IMR-90 (cell line): Measurements from ENCODE around the gene TEX22. TPM values are rescaled to one million over a fixed set of nuclear protein-coding genes. Genes with fewer than 3 reads are reported as not detected.

Experiments used
- ATAC-seq: fragments of 200-7000 bp; cut with Tn5 transposase; 2 replicates; pipeline ENCODE4 v1.9.1; 2020; ENCODE audit warnings: low read depth, mild to moderate bottlenecking, moderate library complexity
- BruUV-seq: library from RNA; stranded (reverse); fragments of 400-500 nt; replicated peaks from 2 replicates; lab custom pipeline; 2021; lab: Mats Ljungman, UMichigan
- CTCF ChIA-PET: fragments of 300-600 bp; formaldehyde crosslinking; extraction: SDS; loops from one replicate; lab custom pipeline; 2021; ENCODE audit warnings: antibody characterized with exemption; lab: Yijun Ruan, JAX
- POLR2A ChIA-PET: fragments of 300-600 bp; sonication (Branson Sonifier 250); formaldehyde crosslinking; loops from one replicate; lab custom pipeline; 2022; ENCODE audit warnings: antibody characterized with exemption; ENCODE audit not compliant: unreplicated experiment; lab: Charles Lee
- DNase-seq: peaks from one replicate; pipeline ENCODE4 v3.0.0; 2013
- H2AFZ ChIP-seq: replicated peaks from 2 replicates; pipeline ENCODE3; 2013; ENCODE audit warnings: low read length, mild to moderate bottlenecking; ENCODE audit not compliant: poor library complexity
- H2AK5ac ChIP-seq: 2 replicates; pipeline ENCODE4 v1.6.1; 2013; ENCODE audit warnings: low read depth, low read length, inconsistent platforms
- H2AK9ac ChIP-seq: replicated peaks from 2 replicates; pipeline ENCODE3; 2013; ENCODE audit warnings: mild to moderate bottlenecking, low read depth, low read length, moderate library complexity; ENCODE audit not compliant: poor library complexity
- H2BK120ac ChIP-seq: 2 replicates; pipeline ENCODE4 v1.6.1; 2013; ENCODE audit warnings: low read depth, low read length, inconsistent platforms
- H2BK15ac ChIP-seq: 3 replicates; pipeline ENCODE4 v1.6.1; 2013; ENCODE audit warnings: low read depth, low read length, inconsistent platforms
- H2BK20ac ChIP-seq: 2 replicates; pipeline ENCODE4 v1.6.1; 2013; ENCODE audit warnings: low read depth, mild to moderate bottlenecking, inconsistent platforms, low read length, moderate library complexity
- H2BK5ac ChIP-seq: 2 replicates; pipeline ENCODE4 v1.6.1; 2013; ENCODE audit warnings: mild to moderate bottlenecking, low read depth, low read length, inconsistent platforms; ENCODE audit not compliant: poor library complexity, severe bottlenecking
- H3K14ac ChIP-seq: replicated peaks from 2 replicates; pipeline ENCODE4 v1.6.1; 2013; ENCODE audit warnings: low read depth, low read length, inconsistent platforms
- H3K18ac ChIP-seq: 2 replicates; pipeline ENCODE4 v1.6.1; 2013; ENCODE audit warnings: low read depth, low read length, control low read depth
- H3K23ac ChIP-seq: 2 replicates; pipeline ENCODE4 v1.6.1; 2013; ENCODE audit warnings: low read depth, low read length, inconsistent platforms
- H3K27ac ChIP-seq: 2 replicates; pipeline ENCODE4 v1.5.1; 2013; ENCODE audit warnings: mild to moderate bottlenecking, control low read depth, low read length; ENCODE audit not compliant: insufficient read depth
- H3K27me3 ChIP-seq: 2 replicates; pipeline ENCODE4 v1.6.1; 2013; ENCODE audit warnings: low read length; ENCODE audit not compliant: control insufficient read depth, insufficient read depth
- H3K36me3 ChIP-seq: 2 replicates; pipeline ENCODE4 v1.6.1; 2013; ENCODE audit warnings: low read length, mixed read lengths; ENCODE audit not compliant: control insufficient read depth, insufficient read depth
- H3K4ac ChIP-seq: 2 replicates; pipeline ENCODE4 v1.6.1; 2013; ENCODE audit warnings: low read depth, low read length, inconsistent platforms
- H3K4me1 ChIP-seq: 2 replicates; pipeline ENCODE4 v1.6.1; 2013; ENCODE audit warnings: low read length, mixed read lengths; ENCODE audit not compliant: control insufficient read depth, insufficient read depth
- H3K4me2 ChIP-seq: 2 replicates; pipeline ENCODE4 v1.6.1; 2013; ENCODE audit warnings: low read depth, mild to moderate bottlenecking, control low read depth, low read length, moderate library complexity
- H3K4me3 ChIP-seq: 2 replicates; pipeline ENCODE4 v1.5.1; 2013; ENCODE audit warnings: low read depth, mild to moderate bottlenecking, control low read depth, low read length, moderate library complexity; ENCODE audit not compliant: insufficient read depth
- H3K56ac ChIP-seq: 2 replicates; pipeline ENCODE4 v1.6.1; 2013; ENCODE audit warnings: low read length, inconsistent platforms; ENCODE audit not compliant: insufficient read depth; ENCODE audit errors: extremely low read depth
- H3K79me1 ChIP-seq, 2 experiments: 2 replicates each; pipeline ENCODE4 v1.6.1; 2013; ENCODE audit warnings: low read length in 2 of 2, inconsistent platforms in 1 of 2, low read depth in 1 of 2
- H3K9ac ChIP-seq: 2 replicates; pipeline ENCODE4 v1.6.1; 2013; ENCODE audit warnings: low read depth, low read length, control low read depth
- H3K9me1 ChIP-seq: 2 replicates; pipeline ENCODE4 v1.6.1; 2013; ENCODE audit warnings: low read length, inconsistent platforms; ENCODE audit not compliant: insufficient read depth
- H3K9me3 ChIP-seq: 2 replicates; pipeline ENCODE4 v1.6.1; 2013; ENCODE audit warnings: low read length; ENCODE audit not compliant: control insufficient read depth, insufficient read depth
- H4K20me1 ChIP-seq: 2 replicates; pipeline ENCODE4 v1.6.1; 2013; ENCODE audit warnings: low read length, inconsistent platforms; ENCODE audit not compliant: insufficient read depth
- H4K5ac ChIP-seq: 2 replicates; pipeline ENCODE4 v1.6.1; 2013; ENCODE audit warnings: mild to moderate bottlenecking, low read depth, low read length, control low read depth
- H4K8ac ChIP-seq, 2 experiments: 2 replicates each; pipeline ENCODE4 v1.6.1; 2013; ENCODE audit warnings: low read depth in 2 of 2, low read length in 2 of 2, control low read depth in 1 of 2, inconsistent platforms in 1 of 2
- H4K91ac ChIP-seq: 2 replicates; pipeline ENCODE4 v1.6.1; 2013; ENCODE audit warnings: low read depth, low read length, inconsistent platforms; ENCODE audit not compliant: insufficient read depth
- BHLHE40 ChIP-seq: fragments of 150-350 bp; IDR thresholded peaks from 2 replicates; pipeline ENCODE4 v1.6.1; 2016; ENCODE audit warnings: mild to moderate bottlenecking, low read depth, low read length
- CEBPB ChIP-seq: IDR thresholded peaks from 2 replicates; pipeline ENCODE4 v1.6.1; 2012; ENCODE audit warnings: low read depth, low read length, improper control_type of control experiment
- CHD1 ChIP-seq: IDR thresholded peaks from 2 replicates; pipeline ENCODE4 v1.6.1; 2012; ENCODE audit warnings: low read depth, low read length, improper control_type of control experiment
- FOS ChIP-seq: fragments of 150-350 bp; IDR thresholded peaks from 2 replicates; pipeline ENCODE4 v1.6.1; 2016; ENCODE audit warnings: low read depth, low read length
- MAFK ChIP-seq: IDR thresholded peaks from 2 replicates; pipeline ENCODE4 v1.6.1; 2012; ENCODE audit warnings: low read depth, low read length, improper control_type of control experiment
- MAZ ChIP-seq: IDR thresholded peaks from 2 replicates; pipeline ENCODE4 v1.6.1; 2012; ENCODE audit warnings: low read depth, mild to moderate bottlenecking, low read length, improper control_type of control experiment, moderate library complexity, borderline replicate concordance
- MXI1 ChIP-seq: IDR thresholded peaks from 2 replicates; pipeline ENCODE4 v1.6.1; 2012; ENCODE audit warnings: low read depth, mild to moderate bottlenecking, low read length, moderate library complexity, borderline replicate concordance
- NFE2L2 ChIP-seq: fragments of 150-350 bp; IDR thresholded peaks from 2 replicates; pipeline ENCODE4 v1.6.1; 2016; ENCODE audit warnings: low read depth, mild to moderate bottlenecking, low read length
- POLR2A ChIP-seq: IDR thresholded peaks from 2 replicates; pipeline ENCODE4 v1.6.1; 2012; ENCODE audit warnings: mild to moderate bottlenecking, low read depth, low read length
- RAD21 ChIP-seq: IDR thresholded peaks from 2 replicates; pipeline ENCODE4 v1.6.1; 2012; ENCODE audit warnings: low read length, improper control_type of control experiment
- RCOR1 ChIP-seq: IDR thresholded peaks from 2 replicates; pipeline ENCODE4 v1.6.1; 2012; ENCODE audit warnings: mild to moderate bottlenecking, low read length, improper control_type of control experiment; ENCODE audit not compliant: insufficient replicate concordance
- RFX5 ChIP-seq: IDR thresholded peaks from 2 replicates; pipeline ENCODE4 v1.8.0; 2012; ENCODE audit warnings: low read depth, mild to moderate bottlenecking, low read length, moderate library complexity
- WGBS, 2 experiments: methylation state at CpG; one replicate each; pipeline versions ENCODE4 v1.1.5 to v1.1.7; 2013; ENCODE audit warnings: missing lambda C conversion rate in 2 of 2; ENCODE audit not compliant: insufficient read length in 1 of 2; ENCODE audit errors: extremely low coverage in 2 of 2; 5-methylcytosine and 5-hydroxymethylcytosine counted together
- dilution Hi-C: fragments of 300-500 bp; cut with HindIII; formaldehyde crosslinking; loops from one replicate; pipeline ENCODE4 v1.14.3; 2018; ENCODE audit warnings: low sequenced_read_pairs; ENCODE audit not compliant: unreplicated experiment
- in situ Hi-C: fragments of 300-500 bp; cut with MboI; formaldehyde crosslinking; loops from 3 replicates; pipeline ENCODE4 v1.14.3; 2019; ENCODE audit warnings: low sequenced_read_pairs, inconsistent platforms, mixed read lengths
- intact Hi-C: fragments of 100-400 bp; cut with micrococcal nuclease; formaldehyde crosslinking; loops from 2 replicates; pipeline ENCODE4 v1.10.0; 2022
- polyA plus RNA-seq, 3 experiments: library from polyadenylated mRNA; depleted of rRNA; stranded (reverse); fragments of >200 nt; gene quantifications; 2 replicates each; pipeline ENCODE4 v1.2.3, GENCODE V29; 2012; ENCODE audit warnings: low replicate concordance in 1 of 3
- total RNA-seq: library from RNA; depleted of rRNA; stranded (reverse); fragments of >200 nt; gene quantifications from 2 replicates; pipeline ENCODE4 v1.2.3, GENCODE V29; 2012
- TF ChIP-seq, protein P1 (sequence below): conservative IDR thresholded peaks from 2 replicates; pipeline ENCODE4 v1.5.1; 2012; ENCODE audit warnings: mild to moderate bottlenecking, low read depth, low read length, improper control_type of control experiment
- TF ChIP-seq, protein P2 (sequence below): fragments of 150-350 bp; IDR thresholded peaks from 2 replicates; pipeline ENCODE4 v1.6.1; 2016; ENCODE audit warnings: low read depth, mild to moderate bottlenecking, low read length, moderate library complexity, borderline replicate concordance
- TF ChIP-seq, protein P3 (sequence below): fragments of 150-350 bp; IDR thresholded peaks from 2 replicates; pipeline ENCODE4 v1.6.1; 2017; ENCODE audit warnings: mild to moderate bottlenecking, antibody characterized with exemption, low read length, low read depth

The TEX22 gene
- total and polyA plus RNA-seq, 2 of the 4 experiments (the other 2 are of a cell fraction) = 0.10 to 0.18 TPM

- H2BK15ac ChIP-seq = no peak overlapping the region
- no peak overlapping the region for H3K4me2 ChIP-seq
- no peak overlapping the region for H3K56ac ChIP-seq
- no peak overlapping the region for H3K4ac ChIP-seq
- H3K27me3 ChIP-seq = no peaks in the 10 kb centered on the region
- intact Hi-C loops (no loop called here), dilution Hi-C loops (no loop called here), in situ Hi-C loops (no loop called here)
- BruUV-seq = no TSS peak
- no peak overlapping the region for H4K5ac ChIP-seq
- DNase-seq = peak; percentile 9
- H3K9me3 ChIP-seq = no peaks in the 10 kb centered on the region
- CTCF ChIA-PET = no interaction called here
- H3K79me1 ChIP-seq = no peaks in the 10 kb centered on the region
- H3K14ac ChIP-seq = no peak overlapping the region
- WGBS, 2 experiments = 88% methylated on average over 2 of the region's 4 CpGs; no CpG with 5 or more reads in 1 of the 2 experiments
- H3K18ac ChIP-seq = no peak overlapping the region
- H2AK9ac ChIP-seq = no peak overlapping the region
- no peak overlapping the region for H3K9ac ChIP-seq
- H3K4me1 ChIP-seq = no peaks in the 10 kb centered on the region
- H2BK120ac ChIP-seq = no peak overlapping the region
- H3K36me3 ChIP-seq = peaks cover 3% of the 10 kb centered on the region; the same call in 1 of the 2 replicates
- H4K91ac ChIP-seq = no peak overlapping the region
- H2BK20ac ChIP-seq = no peak overlapping the region
- no peak for ATAC-seq
- no peak overlapping the region for H2AFZ ChIP-seq
- peaks cover 4% of the 10 kb centered on the region; the same call in 1 of the 2 replicates for H3K9me1 ChIP-seq
- TF ChIP-seq POLR2A (no peak), RFX5 (no peak), RCOR1 (no peak), RAD21 (no peak), FOS (no peak), NFE2L2 (no peak), CEBPB (no peak), MXI1 (no peak), MAZ (no peak), MAFK (no peak), BHLHE40 (no peak), CHD1 (no peak)
- TF ChIP-seq, protein P1, sequence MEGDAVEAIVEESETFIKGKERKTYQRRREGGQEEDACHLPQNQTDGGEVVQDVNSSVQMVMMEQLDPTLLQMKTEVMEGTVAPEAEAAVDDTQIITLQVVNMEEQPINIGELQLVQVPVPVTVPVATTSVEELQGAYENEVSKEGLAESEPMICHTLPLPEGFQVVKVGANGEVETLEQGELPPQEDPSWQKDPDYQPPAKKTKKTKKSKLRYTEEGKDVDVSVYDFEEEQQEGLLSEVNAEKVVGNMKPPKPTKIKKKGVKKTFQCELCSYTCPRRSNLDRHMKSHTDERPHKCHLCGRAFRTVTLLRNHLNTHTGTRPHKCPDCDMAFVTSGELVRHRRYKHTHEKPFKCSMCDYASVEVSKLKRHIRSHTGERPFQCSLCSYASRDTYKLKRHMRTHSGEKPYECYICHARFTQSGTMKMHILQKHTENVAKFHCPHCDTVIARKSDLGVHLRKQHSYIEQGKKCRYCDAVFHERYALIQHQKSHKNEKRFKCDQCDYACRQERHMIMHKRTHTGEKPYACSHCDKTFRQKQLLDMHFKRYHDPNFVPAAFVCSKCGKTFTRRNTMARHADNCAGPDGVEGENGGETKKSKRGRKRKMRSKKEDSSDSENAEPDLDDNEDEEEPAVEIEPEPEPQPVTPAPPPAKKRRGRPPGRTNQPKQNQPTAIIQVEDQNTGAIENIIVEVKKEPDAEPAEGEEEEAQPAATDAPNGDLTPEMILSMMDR = no peak
- TF ChIP-seq, protein P2, sequence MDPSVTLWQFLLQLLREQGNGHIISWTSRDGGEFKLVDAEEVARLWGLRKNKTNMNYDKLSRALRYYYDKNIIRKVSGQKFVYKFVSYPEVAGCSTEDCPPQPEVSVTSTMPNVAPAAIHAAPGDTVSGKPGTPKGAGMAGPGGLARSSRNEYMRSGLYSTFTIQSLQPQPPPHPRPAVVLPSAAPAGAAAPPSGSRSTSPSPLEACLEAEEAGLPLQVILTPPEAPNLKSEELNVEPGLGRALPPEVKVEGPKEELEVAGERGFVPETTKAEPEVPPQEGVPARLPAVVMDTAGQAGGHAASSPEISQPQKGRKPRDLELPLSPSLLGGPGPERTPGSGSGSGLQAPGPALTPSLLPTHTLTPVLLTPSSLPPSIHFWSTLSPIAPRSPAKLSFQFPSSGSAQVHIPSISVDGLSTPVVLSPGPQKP = no peak
- TF ChIP-seq, protein P3, sequence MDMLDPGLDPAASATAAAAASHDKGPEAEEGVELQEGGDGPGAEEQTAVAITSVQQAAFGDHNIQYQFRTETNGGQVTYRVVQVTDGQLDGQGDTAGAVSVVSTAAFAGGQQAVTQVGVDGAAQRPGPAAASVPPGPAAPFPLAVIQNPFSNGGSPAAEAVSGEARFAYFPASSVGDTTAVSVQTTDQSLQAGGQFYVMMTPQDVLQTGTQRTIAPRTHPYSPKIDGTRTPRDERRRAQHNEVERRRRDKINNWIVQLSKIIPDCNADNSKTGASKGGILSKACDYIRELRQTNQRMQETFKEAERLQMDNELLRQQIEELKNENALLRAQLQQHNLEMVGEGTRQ = no peak
- H3K27ac ChIP-seq = no peak overlapping the region
- no peak overlapping the region for H3K4me3 ChIP-seq
- H3K23ac ChIP-seq = no peak overlapping the region
- POLR2A ChIA-PET = no interaction called here
- 0 out of 2 replicates have a peak, but pooled peaks cover 2% of the 10 kb centered on the region for H4K20me1 ChIP-seq
- H4K8ac ChIP-seq = no peak overlapping the region
- no peak overlapping the region for H2BK5ac ChIP-seq
- no peak overlapping the region for H2AK5ac ChIP-seq
These were observed 22.7 kb upstream of the TEX22 start for GRCh38 chr14:105375635-105376057.
